Measurements from ENCODE around the gene ADGRD1.

The ADGRD1 gene

GRCh38 chr12:130938186-130938585 is 15.5 kb upstream of the ADGRD1 start:
- no peak for DNase-seq

GRCh38 chr12:130944878-130945277 is 8.8 kb upstream of the ADGRD1 start:
- no peak for DNase-seq

DNA sequence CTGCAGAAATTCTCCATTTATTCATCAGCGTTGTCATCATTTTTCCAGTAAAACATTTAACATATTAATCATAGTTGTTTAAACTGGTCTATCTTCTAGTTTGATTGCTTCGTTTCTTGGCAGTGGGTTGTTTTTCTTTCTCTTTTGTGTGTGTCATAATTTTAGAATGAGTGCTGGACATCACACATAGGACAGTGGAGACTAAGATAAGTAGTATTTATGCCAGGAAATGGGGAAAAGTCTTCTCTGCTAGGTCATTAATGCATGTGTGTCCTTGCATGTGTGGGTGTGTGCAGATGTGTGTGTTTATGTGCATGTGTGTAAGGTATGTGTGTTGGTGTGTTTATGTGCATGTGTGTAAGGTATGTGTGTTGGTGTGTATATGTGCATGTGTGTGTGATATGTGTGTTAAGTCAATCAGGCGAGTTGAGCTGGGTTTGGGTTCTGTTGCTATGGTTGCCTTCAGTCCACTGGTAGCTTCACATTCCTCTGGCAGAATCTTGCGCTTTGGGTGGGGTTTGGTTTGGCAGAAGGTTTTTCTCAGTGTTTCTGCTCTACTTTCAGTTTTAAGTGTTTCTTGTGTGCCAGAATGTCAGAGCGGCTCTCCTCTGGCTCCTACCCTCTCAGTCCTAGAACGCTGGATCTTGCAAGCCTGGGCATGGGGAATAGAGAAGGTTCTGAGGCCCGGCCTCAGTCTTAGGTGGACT is 7.8 kb upstream of the ADGRD1 start:
- DNase-seq, result no peak

GRCh38 chr12:130947028-130947613 is 6.6 kb upstream of the ADGRD1 start:
- DNase-seq, result no peak

DNA sequence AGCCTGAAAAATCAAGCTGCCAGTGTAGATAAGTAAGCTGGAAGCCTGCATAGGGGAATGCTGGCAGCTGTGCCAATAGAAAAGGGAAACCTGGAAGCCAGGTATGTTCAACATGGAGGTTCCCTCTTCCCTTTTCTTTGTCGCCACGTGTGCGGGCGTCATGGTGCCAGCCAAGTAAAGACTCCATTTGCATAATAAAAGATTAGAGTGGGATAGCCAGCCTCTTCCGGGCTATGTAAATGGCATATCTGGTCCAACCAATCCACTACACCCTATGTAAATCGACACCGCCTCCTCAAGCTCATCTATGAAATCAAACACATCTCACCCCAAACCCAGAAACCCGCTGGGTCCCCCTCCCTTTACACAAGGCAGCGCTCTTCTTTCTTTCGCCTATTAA is 5.6 kb upstream of the ADGRD1 start:
- no peak for DNase-seq

- no peak for DNase-seq
Measured at GRCh38 chr12:130948751-130949150, 5.0 kb upstream of the ADGRD1 start.

GRCh38 chr12:130949806-130950205 is 3.9 kb upstream of the ADGRD1 start:
- no peak for DNase-seq

- DNase-seq, result no peak
Measured at GRCh38 chr12:130951636-130952035, 2.1 kb upstream of the ADGRD1 start.

GRCh38 chr12:130952171-130952954 is 1.3 kb upstream of the ADGRD1 start:
- DNase-seq, result no peak

GRCh38 chr12:130954544-130954831 is 781 bp downstream of the ADGRD1 start:
- DNase-seq, result no peak

DNA sequence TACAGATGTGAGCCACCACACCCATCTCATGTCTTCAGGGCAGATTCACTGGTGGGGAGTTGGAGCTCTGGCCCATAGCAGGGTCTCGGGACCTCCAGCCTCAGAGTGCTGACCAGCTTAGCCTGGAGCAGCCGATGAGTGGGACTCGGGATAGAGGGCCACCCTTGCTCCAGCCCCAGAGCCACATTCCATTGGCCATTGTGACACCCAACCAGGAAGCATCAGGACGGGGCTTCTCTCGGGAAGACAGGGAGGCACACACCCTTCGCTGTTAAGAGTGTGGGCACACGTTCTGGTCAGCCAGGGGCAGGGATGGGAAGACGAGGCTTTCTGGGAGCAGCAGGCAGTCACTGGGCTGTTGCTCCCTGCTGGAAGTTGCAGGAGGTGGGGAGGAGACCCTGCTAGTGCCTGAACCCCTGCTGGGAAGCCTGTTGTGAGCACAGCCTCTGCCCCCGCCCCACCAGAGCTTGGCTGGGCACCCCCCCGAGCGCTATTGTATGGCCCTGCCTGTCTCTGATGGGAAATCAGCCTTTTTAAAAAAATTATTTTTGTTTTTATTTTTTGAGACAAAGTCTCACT is 1.6 kb downstream of the ADGRD1 start:
- DNase-seq, result no peak

- DNase-seq, result no peak
Measured at GRCh38 chr12:130956009-130956408, 2.3 kb downstream of the ADGRD1 start.

DNA sequence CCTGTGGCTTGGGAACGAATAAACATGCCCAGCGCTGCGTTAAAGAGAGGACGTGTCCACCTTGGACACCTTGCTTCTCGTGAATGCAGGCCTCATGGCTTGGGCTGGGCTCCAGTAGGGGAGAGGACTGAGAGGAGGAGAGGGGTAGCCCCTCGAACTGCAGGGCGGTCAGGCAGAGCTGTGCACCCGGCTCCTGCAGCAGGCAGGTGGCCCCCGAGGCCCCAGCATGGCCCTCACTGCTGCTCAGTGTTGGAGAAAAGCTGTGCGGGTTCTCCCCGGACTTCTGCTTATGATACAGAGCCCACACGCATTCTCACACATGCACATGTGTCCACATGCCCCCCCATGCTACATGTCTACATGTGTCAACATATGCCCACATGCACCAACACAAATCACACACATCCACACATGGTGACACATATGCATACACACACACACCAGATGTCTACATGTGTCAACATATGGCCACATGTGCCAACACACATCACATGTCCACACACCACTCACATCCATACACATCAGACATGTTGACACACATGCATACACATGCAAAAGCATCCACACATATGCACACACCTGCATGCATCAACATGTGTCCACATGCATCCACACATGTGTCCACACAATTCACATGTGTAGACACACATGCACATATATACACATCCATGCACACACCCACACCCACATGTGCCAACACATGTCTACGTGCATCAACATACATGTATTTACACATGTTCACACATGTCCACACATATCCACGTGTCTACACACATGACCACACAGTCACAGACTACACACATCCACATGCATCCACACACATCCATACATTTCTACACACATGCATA is 3.0 kb downstream of the ADGRD1 start:
- no peak for DNase-seq

- no peak for DNase-seq
Measured at GRCh38 chr12:130957304-130957621, 3.6 kb downstream of the ADGRD1 start.

DNA sequence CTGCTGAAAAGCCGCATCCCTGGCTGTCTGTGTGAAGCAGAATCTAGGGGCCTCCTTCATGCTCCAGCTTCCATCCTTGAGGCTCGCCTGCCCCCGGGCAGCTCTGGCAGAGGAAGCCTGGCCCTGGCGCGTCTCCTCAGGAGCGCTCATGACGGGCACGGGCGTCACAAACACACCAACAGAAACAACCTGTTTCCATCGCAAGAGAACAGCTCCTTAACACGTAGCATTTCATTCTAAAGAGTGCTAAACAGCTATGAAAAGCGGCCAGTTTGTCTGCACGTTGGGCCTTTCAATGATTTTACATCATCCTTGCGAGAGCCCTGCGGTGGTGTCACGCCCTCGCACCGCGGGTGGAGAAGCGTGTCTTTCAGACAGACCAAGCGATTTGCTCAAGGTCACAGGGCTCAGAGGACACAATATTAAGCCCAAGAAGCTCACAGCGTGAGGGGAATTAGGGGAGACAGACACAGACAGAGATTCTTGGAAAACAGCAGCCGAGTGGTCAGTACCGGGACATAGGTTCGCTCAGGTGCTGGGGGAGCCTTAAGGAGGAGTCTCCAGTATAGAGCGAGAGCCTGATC is 4.9 kb downstream of the ADGRD1 start:
- no peak for DNase-seq

GRCh38 chr12:130959632-130960031 is 5.9 kb downstream of the ADGRD1 start:
- no peak for DNase-seq

GRCh38 chr12:130960058-130960457 is 6.4 kb downstream of the ADGRD1 start:
- no peak for DNase-seq

DNA sequence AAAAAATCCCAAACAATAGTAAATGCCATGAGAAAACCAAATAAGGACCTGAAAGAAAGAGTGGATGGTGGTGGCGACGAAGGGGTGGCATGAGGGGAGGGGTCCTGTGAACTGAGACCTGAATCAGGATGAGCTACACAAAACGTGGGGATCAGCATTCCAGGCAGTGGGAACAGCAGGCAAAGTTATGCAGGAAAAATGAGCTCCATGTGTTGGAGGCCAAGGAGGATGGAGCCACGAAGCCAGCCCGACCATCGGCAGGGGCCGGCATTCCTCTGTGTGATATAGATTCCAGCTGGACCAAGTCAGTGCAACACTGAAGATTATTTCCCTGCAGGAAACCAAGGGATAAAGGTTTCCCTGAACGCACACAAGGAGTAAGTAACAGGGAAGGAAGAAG is 7.1 kb downstream of the ADGRD1 start:
- DNase-seq, result no peak

- DNase-seq, result peak in 1 of 14 donors; percentile 27
Measured at GRCh38 chr12:130961921-130962451, 8.3 kb downstream of the ADGRD1 start.

DNA sequence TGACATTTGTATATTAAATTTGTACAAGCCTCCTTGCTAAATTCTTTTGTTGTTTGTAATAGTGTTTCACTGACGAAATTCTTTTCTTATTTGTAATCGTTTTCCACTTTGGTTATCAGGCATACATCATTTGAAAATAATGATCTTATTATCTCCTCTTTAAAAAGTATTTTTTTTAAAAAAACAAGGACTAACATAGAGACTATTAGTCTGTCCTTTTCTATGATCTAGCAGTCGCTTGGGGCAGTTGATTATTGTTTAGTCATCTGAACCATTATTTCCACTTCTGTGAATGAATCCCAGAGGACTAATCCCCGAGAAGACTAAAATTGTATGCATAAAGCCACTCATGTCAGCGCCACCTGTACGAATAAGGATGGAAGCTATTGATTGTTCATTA is 11.5 kb downstream of the ADGRD1 start:
- DNase-seq, result no peak

DNA sequence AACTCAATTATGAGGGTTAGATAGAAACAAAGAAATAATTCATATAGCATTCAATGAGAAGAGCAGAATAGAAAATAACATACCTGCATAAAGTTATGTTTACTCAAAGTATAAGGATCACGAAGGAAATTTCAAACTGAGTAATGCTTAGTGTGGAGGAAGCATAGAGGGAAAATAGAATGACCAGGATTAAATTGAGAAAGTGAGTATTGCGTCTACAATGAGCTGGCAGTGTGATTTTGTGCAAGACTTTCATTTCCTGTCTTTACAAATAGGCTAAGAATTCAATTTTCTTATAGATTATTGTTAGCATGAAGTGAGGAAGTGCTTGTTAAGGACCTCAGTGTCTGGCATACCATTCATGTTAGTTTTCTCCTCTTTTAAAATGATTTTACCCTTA is 12.0 kb downstream of the ADGRD1 start:
- DNase-seq, result no peak

DNA sequence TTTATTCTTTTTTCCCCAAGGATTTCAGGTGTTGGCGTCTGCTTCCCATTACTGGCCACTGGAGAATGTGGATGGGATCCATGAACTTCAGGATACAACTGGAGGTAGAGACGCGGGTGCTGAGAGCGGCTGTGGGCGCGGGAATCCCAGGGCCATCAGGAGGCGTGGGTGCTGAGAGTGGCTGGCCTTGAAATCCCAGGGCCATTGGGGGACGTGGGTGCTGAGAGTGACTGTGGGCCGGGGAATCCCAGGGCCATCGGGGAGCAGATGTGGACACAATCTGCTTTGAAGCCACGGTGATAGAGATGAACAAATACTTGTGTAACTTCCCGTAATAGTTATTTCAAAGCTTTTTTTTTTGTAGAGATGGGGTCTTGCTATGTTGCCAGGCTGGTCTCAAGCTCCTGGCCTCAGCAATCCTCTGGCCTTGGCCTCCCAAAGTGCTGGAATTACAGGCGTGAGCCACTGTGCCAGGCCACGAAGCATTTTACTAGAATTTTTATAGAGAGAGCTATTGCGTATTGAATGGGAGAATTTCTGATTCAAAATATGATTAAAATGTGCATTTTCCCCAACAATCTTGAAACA is 12.8 kb downstream of the ADGRD1 start:
- no peak for DNase-seq

All from C1 segment of cervical spinal cord (tissue), 14 donors.